ENCODE measurements around the gene AGBL1.

Gene AGBL1

DNA sequence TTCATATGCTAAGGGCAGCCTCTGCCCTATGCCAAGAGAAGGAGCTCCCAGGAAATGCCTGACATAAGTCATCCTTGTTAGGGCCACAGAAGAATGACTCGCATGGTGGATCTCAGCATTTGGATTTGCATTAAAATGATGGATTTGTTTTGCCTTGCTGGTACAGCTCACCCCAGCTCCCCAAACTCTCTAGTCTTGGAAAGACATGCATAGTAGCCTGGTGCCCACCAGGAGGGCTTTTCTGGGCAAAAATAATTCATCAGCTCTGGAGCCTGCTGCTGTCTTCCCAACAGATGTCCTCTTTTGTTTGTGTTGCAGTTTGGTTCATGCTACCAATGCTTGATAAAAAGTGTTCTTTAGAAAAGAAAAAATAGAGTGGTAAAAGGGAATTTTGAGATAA, 833.0 kb downstream of the AGBL1 start:
- H3K4me3 Mint-ChIP-seq: no peak overlapping the region
- no peak for DNase-seq (ENCODE audit: low spot score in 2 of 2)
- peaks cover 7% of the 10 kb centered on the region for H3K9me3 Mint-ChIP-seq
- peaks cover 11% of the 10 kb centered on the region for H3K27me3 Mint-ChIP-seq
- no peaks in the 10 kb centered on the region for H3K4me1 Mint-ChIP-seq
- H3K36me3 Mint-ChIP-seq (ENCODE audit: insufficient read depth): no peaks in the 10 kb centered on the region
- no peak overlapping the region for H3K27ac Mint-ChIP-seq (ENCODE audit: low read depth)
- ATAC-seq (replicated peaks; ENCODE audit: extremely low read depth, poor library complexity, severe bottlenecking): no peak

- H3K9me3 Mint-ChIP-seq: no peaks in the 10 kb centered on the region
- H3K4me1 Mint-ChIP-seq: no peaks in the 10 kb centered on the region
- ATAC-seq (replicated peaks; ENCODE audit: extremely low read depth, poor library complexity, severe bottlenecking) (no peak), DNase-seq (ENCODE audit: low spot score in 2 of 2) (no peak)
- no peak overlapping the region for H3K4me3 Mint-ChIP-seq
- peaks cover 34% of the 10 kb centered on the region for H3K27me3 Mint-ChIP-seq
- H3K36me3 Mint-ChIP-seq (ENCODE audit: insufficient read depth): no peaks in the 10 kb centered on the region
- H3K27ac Mint-ChIP-seq (ENCODE audit: low read depth): no peak overlapping the region
Measured at GRCh38 chr15:86915811-86916331, 836.2 kb downstream of the AGBL1 start.

GRCh38 chr15:86916671-86917360, 837.1 kb downstream of the AGBL1 start:
- no peak overlapping the region for H3K4me3 Mint-ChIP-seq
- H3K36me3 Mint-ChIP-seq (ENCODE audit: insufficient read depth): no peaks in the 10 kb centered on the region
- H3K4me1 Mint-ChIP-seq: no peaks in the 10 kb centered on the region
- no peak overlapping the region for H3K27ac Mint-ChIP-seq (ENCODE audit: low read depth)
- H3K9me3 Mint-ChIP-seq: no peaks in the 10 kb centered on the region
- ATAC-seq (replicated peaks; ENCODE audit: extremely low read depth, poor library complexity, severe bottlenecking) (no peak), DNase-seq (ENCODE audit: low spot score in 2 of 2) (no peak)
- H3K27me3 Mint-ChIP-seq: peaks cover 37% of the 10 kb centered on the region

- ATAC-seq (replicated peaks; ENCODE audit: extremely low read depth, poor library complexity, severe bottlenecking): no peak
- no peaks in the 10 kb centered on the region for H3K36me3 Mint-ChIP-seq (ENCODE audit: insufficient read depth)
- no peak for DNase-seq (ENCODE audit: low spot score in 2 of 2)
- H3K9me3 Mint-ChIP-seq: no peaks in the 10 kb centered on the region
- no peak overlapping the region for H3K4me3 Mint-ChIP-seq
- H3K27ac Mint-ChIP-seq (ENCODE audit: low read depth): no peak overlapping the region
- peaks cover 37% of the 10 kb centered on the region for H3K27me3 Mint-ChIP-seq
- no peaks in the 10 kb centered on the region for H3K4me1 Mint-ChIP-seq
Measured at GRCh38 chr15:86917361-86917671, 837.6 kb downstream of the AGBL1 start.

DNA sequence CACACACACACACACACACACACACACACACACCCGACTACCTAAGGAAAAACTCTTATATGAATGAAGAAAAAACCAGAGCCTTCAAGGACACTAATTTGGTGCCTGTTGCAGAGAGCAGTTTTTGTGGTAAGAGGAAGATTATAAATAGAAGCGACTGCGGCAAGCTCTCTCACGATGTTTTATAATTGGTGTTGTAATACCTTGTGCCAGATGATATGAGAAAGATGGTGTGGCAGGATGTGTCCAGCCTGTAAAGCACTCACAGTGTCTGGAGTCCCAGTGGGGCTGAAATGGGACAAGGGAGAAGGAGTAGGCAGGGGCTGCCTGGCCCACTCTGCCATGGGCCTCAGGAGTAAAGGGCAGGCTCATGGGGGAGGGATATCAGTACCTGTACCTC, 839.9 kb downstream of the AGBL1 start:
- H3K36me3 Mint-ChIP-seq (ENCODE audit: insufficient read depth): no peaks in the 10 kb centered on the region
- H3K9me3 Mint-ChIP-seq: peaks cover 4% of the 10 kb centered on the region
- peaks cover 26% of the 10 kb centered on the region for H3K27me3 Mint-ChIP-seq
- H3K4me3 Mint-ChIP-seq: no peak overlapping the region
- ATAC-seq (replicated peaks; ENCODE audit: extremely low read depth, poor library complexity, severe bottlenecking) (no peak), DNase-seq (ENCODE audit: low spot score in 2 of 2) (no peak)
- no peak overlapping the region for H3K27ac Mint-ChIP-seq (ENCODE audit: low read depth)
- no peaks in the 10 kb centered on the region for H3K4me1 Mint-ChIP-seq

GRCh38 chr15:86929461-86929860, 849.8 kb downstream of the AGBL1 start:
- ATAC-seq (replicated peaks; ENCODE audit: extremely low read depth, poor library complexity, severe bottlenecking) (no peak), DNase-seq (ENCODE audit: low spot score in 2 of 2) (no peak)
- H3K27me3 Mint-ChIP-seq: peaks cover 9% of the 10 kb centered on the region
- H3K4me1 Mint-ChIP-seq: no peaks in the 10 kb centered on the region
- H3K4me3 Mint-ChIP-seq: no peak overlapping the region
- H3K27ac Mint-ChIP-seq (ENCODE audit: low read depth): no peak overlapping the region
- no peaks in the 10 kb centered on the region for H3K36me3 Mint-ChIP-seq (ENCODE audit: insufficient read depth)
- H3K9me3 Mint-ChIP-seq: no peaks in the 10 kb centered on the region

DNA sequence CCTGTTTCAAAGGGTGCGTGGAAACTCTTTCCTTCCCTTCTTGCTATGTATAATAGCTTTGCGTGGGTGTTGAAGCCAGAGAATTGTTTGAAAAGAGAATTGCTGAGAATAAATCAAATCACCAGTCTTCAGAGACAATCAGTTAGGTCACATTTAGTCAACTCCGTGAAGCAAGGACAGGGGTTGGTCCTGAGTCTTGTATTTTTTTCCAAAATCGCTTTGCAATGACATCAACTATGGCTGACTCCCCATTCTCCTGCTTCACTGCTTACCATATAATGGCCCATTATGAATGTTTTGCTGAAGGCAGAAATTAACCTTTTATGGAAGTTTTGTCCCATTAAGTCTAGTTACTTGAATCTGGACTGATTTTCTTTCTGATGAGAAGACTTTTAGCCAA, 852.8 kb downstream of the AGBL1 start:
- Mint-ChIP-seq H3K27ac (ENCODE audit: low read depth) (no peak overlapping the region), H3K4me3 (no peak overlapping the region), H3K4me1 (no peaks in the 10 kb centered on the region), H3K27me3 (peaks cover 9% of the 10 kb centered on the region), H3K9me3 (no peaks in the 10 kb centered on the region), H3K36me3 (ENCODE audit: insufficient read depth) (no peaks in the 10 kb centered on the region)
- ATAC-seq (replicated peaks; ENCODE audit: extremely low read depth, poor library complexity, severe bottlenecking) (no peak), DNase-seq (ENCODE audit: low spot score in 2 of 2) (no peak)

DNA sequence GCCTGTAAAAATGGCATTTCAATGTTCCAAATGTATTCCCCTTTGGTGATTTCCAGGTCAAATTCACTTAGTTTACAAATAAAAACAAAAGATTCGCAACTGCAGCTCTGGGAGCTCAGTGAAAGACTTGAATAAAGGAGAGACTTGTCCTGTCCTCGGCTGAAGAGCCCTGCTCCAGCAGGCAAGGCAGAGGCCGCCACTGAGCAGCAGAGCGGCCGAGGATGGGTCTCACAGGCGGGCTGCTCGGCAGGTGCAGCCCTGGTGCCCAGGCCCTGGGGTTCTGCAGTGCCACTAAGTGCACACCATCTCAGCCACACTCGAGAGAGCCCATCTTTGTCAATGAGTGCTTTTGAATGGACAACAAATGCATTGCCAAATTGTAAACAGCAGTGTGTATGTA, 856.2 kb downstream of the AGBL1 start:
- ATAC-seq (replicated peaks; ENCODE audit: extremely low read depth, poor library complexity, severe bottlenecking): no peak
- H3K27ac Mint-ChIP-seq (ENCODE audit: low read depth): no peak overlapping the region

DNA sequence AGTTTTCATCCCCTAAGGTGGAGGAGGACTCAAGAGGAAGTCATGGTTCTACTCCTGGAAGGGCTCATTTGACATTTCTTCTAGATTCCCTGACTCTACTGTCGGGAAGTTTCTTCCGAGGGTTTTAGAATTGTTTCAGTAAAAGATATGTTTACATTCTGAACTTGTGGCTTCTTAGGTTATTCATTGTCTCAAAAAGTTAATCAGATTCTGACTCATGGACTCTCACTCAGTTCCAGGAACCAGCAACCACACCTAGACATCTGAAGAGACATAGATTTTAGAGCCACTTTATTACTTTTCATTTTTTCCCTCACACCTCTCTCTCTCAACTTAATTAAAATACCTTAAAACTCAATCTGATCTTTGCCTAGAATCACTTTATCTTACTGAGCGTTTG, 862.6 kb downstream of the AGBL1 start:
- no peak overlapping the region for H3K27ac Mint-ChIP-seq (ENCODE audit: low read depth)
- no peaks in the 10 kb centered on the region for H3K9me3 Mint-ChIP-seq
- DNase-seq (ENCODE audit: low spot score in 2 of 2) (no peak), ATAC-seq (replicated peaks; ENCODE audit: extremely low read depth, poor library complexity, severe bottlenecking) (no peak)
- no peaks in the 10 kb centered on the region for H3K27me3 Mint-ChIP-seq
- no peak overlapping the region for H3K4me3 Mint-ChIP-seq
- no peaks in the 10 kb centered on the region for H3K36me3 Mint-ChIP-seq (ENCODE audit: insufficient read depth)
- no peaks in the 10 kb centered on the region for H3K4me1 Mint-ChIP-seq

More for the DNA sequence above, 856.2 kb downstream of the AGBL1 start:
- H3K4me1 Mint-ChIP-seq: no peaks in the 10 kb centered on the region
- no peak for DNase-seq (ENCODE audit: low spot score in 2 of 2)
- no peaks in the 10 kb centered on the region for H3K9me3 Mint-ChIP-seq
- peaks cover 9% of the 10 kb centered on the region for H3K27me3 Mint-ChIP-seq
- no peaks in the 10 kb centered on the region for H3K36me3 Mint-ChIP-seq (ENCODE audit: insufficient read depth)
- no peak overlapping the region for H3K4me3 Mint-ChIP-seq

GRCh38 chr15:86948719-86949118, 869.0 kb downstream of the AGBL1 start:
- Mint-ChIP-seq H3K36me3 (ENCODE audit: insufficient read depth) (no peaks in the 10 kb centered on the region), H3K9me3 (no peaks in the 10 kb centered on the region), H3K27me3 (no peaks in the 10 kb centered on the region), H3K4me3 (no peak overlapping the region), H3K27ac (ENCODE audit: low read depth) (no peak overlapping the region), H3K4me1 (no peaks in the 10 kb centered on the region)
- ATAC-seq (replicated peaks; ENCODE audit: extremely low read depth, poor library complexity, severe bottlenecking) (no peak), DNase-seq (ENCODE audit: low spot score in 2 of 2) (no peak)

GRCh38 chr15:86959254-86959653, 879.6 kb downstream of the AGBL1 start:
- Mint-ChIP-seq H3K36me3 (ENCODE audit: insufficient read depth) (peaks cover 3% of the 10 kb centered on the region), H3K9me3 (peaks cover 6% of the 10 kb centered on the region), H3K27ac (ENCODE audit: low read depth) (no peak overlapping the region), H3K4me3 (no peak overlapping the region), H3K27me3 (no peaks in the 10 kb centered on the region), H3K4me1 (no peaks in the 10 kb centered on the region)
- DNase-seq (ENCODE audit: low spot score in 2 of 2) (no peak), ATAC-seq (replicated peaks; ENCODE audit: extremely low read depth, poor library complexity, severe bottlenecking) (no peak)

GRCh38 chr15:86961669-86962068, 882.0 kb downstream of the AGBL1 start:
- DNase-seq (ENCODE audit: low spot score in 2 of 2) (no peak), ATAC-seq (replicated peaks; ENCODE audit: extremely low read depth, poor library complexity, severe bottlenecking) (no peak)
- Mint-ChIP-seq H3K27ac (ENCODE audit: low read depth) (no peak overlapping the region), H3K27me3 (no peaks in the 10 kb centered on the region), H3K4me3 (no peak overlapping the region), H3K9me3 (no peaks in the 10 kb centered on the region), H3K4me1 (no peaks in the 10 kb centered on the region), H3K36me3 (ENCODE audit: insufficient read depth) (peaks cover 1% of the 10 kb centered on the region)

DNA sequence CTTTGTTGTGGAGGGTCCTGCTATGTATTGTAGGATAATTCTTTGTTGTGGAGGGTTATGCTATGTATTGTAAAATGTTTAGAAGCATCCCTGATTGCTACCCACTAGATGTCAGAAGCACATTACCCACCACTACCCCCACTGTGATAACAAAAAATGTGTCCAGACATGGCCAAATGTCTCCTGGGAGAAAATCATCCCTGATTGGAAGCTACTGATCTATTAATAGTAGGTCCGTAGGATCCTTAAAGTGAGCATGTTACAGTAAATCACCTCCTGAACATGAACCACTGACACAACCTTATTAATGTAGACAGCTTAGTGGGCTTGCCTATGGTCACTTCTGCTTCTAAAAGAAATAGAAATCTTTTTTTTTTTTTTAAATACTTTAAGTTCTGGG, 884.6 kb downstream of the AGBL1 start:
- Mint-ChIP-seq H3K27ac (ENCODE audit: low read depth) (no peak overlapping the region), H3K4me3 (no peak overlapping the region), H3K36me3 (ENCODE audit: insufficient read depth) (no peaks in the 10 kb centered on the region), H3K27me3 (no peaks in the 10 kb centered on the region), H3K4me1 (no peaks in the 10 kb centered on the region), H3K9me3 (no peaks in the 10 kb centered on the region)
- no peak for DNase-seq (ENCODE audit: low spot score in 2 of 2)
- ATAC-seq (replicated peaks; ENCODE audit: extremely low read depth, poor library complexity, severe bottlenecking): no peak

All from central memory CD8-positive, alpha-beta T cell (primary cell).